GM18519 (cell line): ENCODE measurements around the gene LRRC31.
A peak's percentile ranks its signal among the peaks of the same experiment; 100 is the strongest.

Source experiments
- ATAC-seq: cut with Tn5 transposase; IDR thresholded peaks from one replicate; pipeline ENCODE4 v1.9.1; 2021; ENCODE audit warnings: mild to moderate bottlenecking, moderate library complexity; ENCODE audit not compliant: unreplicated experiment, low FRiP score

The LRRC31 gene

GRCh38 chr3:169818316-169818715 is 51.4 kb downstream of the LRRC31 start:
- ATAC-seq, result no peak

GRCh38 chr3:169815590-169816150 is 54.1 kb downstream of the LRRC31 start:
- ATAC-seq, result no peak

GRCh38 chr3:169813757-169814517 is 55.8 kb downstream of the LRRC31 start:
- ATAC-seq, result peak; percentile 93

GRCh38 chr3:169813278-169813677 is 56.5 kb downstream of the LRRC31 start:
- no peak for ATAC-seq

GRCh38 chr3:169812332-169813235 is 57.2 kb downstream of the LRRC31 start, which contains the start of the genes LRRC34 and LRRIQ4:
LRRC34 (minus strand) TSS chr3:169812904; CDS start chr3:169812548, 356 bp downstream.
LRRIQ4 (plus strand) TSS chr3:169812870; CDS start chr3:169821922, 9,052 bp downstream.
- ATAC-seq, result peak; percentile 46

GRCh38 chr3:169811631-169812331 is 58.0 kb downstream of the LRRC31 start:
- ATAC-seq, result no peak

GRCh38 chr3:169809230-169809795 is 60.4 kb downstream of the LRRC31 start:
- ATAC-seq, result no peak

GRCh38 chr3:169804681-169805080 is 65.1 kb downstream of the LRRC31 start:
- ATAC-seq, result no peak

- no peak for ATAC-seq
Observed at GRCh38 chr3:169792359-169792758, 77.4 kb downstream of the LRRC31 start.

GRCh38 chr3:169790687-169791429 is 78.9 kb downstream of the LRRC31 start:
- ATAC-seq, result no peak

- no peak for ATAC-seq
Observed at GRCh38 chr3:169790219-169790618, 79.5 kb downstream of the LRRC31 start.
